HG03342 (cell line): ENCODE measurements around the gene PGAM1.
"Not testable (repeated sequence)": the region's sequence is repeated elsewhere in the genome, so short reads cannot be mapped to it uniquely, and the experiment has no call there.

Experiments used
- ATAC-seq: cut with Tn5 transposase; IDR thresholded peaks from one replicate; pipeline ENCODE4 v1.9.1; 2021; ENCODE audit warnings: mild to moderate bottlenecking, moderate library complexity; ENCODE audit not compliant: unreplicated experiment

Gene PGAM1

GRCh38 chr10:97454330-97455036 lies 28.5 kb downstream of the PGAM1 start:
- no peak for ATAC-seq

GRCh38 chr10:97456034-97456685 lies 30.2 kb downstream of the PGAM1 start:
- ATAC-seq = no peak

- ATAC-seq = no peak
Observed at GRCh38 chr10:97456686-97457065, 30.7 kb downstream of the PGAM1 start.

- no peak for ATAC-seq
Observed at GRCh38 chr10:97459111-97459510, 33.1 kb downstream of the PGAM1 start.

DNA sequence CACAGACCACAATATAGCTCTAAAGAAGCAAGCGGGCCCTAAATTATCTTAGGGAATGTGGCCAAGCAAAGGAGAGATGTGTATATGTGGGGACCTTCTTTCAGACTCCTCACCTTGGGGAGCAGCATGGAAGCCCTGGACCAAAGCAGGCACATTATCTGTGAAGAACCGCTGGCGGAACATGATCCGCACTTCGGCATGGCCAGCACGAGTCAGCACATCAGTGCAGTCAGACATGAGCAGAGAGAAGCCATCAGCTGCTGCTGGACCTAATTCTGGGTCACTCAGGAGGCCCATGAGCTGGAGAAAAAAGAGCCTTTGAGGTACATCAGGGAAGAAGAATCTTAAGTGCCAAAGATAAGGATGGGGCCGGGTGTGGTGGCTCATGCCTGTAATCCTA lies 33.9 kb downstream of the PGAM1 start:
- ATAC-seq = no peak

GRCh38 chr10:97462309-97462708 lies 36.3 kb downstream of the PGAM1 start:
- no peak for ATAC-seq

DNA sequence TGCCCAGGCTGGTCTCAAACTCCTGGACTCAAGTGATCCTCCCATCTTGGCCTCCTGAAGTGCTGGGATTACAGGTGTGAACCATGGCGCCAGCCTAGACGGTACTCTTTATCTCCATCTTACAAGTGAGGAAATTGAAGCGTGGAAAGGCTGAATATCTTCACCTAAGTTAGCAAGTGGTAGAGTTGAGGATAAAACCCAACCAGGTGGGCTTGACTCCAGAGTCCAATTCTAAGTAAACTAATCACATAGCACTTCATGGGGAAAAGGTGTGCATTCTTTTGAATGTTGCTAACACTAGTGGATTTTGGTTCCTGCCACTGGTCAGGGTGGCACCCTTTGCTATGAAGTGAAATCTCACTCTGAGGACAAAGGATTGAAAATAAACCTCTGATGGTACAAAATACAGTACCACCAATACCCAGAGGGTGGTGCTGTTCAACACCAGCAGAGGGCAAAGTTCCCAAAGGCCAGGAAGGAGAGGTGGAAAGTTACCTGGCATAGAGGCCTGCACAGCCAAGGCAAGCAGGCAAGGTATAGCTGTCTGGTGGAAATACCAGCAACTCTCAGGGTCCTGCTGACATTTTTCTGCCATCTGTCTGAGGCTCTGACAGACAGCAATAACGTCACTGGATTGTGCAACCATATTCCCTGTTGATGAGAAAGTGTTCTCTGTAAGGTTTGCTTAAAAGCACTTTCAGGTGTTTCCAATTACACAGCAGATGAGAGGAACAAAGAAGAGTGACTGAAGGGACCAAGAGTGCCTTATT lies 37.6 kb downstream of the PGAM1 start:
- no peak for ATAC-seq

DNA sequence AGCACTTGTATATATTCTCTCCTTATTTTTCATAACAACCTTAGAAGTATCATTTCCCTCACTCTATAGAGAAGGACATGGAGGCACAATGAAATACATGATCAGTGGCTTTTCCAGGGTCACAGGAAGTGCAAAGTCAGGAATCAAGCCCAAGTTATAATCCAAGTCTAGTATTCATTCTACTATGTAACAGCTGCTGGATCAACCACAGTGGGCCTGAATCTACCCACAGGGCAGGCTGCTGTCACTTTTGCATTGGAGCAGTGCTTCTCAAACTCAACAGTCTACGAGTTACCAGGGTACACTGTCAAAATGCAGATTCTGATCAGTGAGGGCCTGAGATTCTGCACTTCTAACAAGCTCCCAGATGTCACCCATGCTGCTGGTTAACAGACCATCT lies 38.2 kb downstream of the PGAM1 start:
- ATAC-seq = no peak

GRCh38 chr10:97465982-97466381 lies 40.0 kb downstream of the PGAM1 start:
- ATAC-seq = no peak

GRCh38 chr10:97466755-97467154 lies 40.8 kb downstream of the PGAM1 start:
- no peak for ATAC-seq

- no peak for ATAC-seq
Observed at GRCh38 chr10:97468162-97468561, 42.2 kb downstream of the PGAM1 start.

DNA sequence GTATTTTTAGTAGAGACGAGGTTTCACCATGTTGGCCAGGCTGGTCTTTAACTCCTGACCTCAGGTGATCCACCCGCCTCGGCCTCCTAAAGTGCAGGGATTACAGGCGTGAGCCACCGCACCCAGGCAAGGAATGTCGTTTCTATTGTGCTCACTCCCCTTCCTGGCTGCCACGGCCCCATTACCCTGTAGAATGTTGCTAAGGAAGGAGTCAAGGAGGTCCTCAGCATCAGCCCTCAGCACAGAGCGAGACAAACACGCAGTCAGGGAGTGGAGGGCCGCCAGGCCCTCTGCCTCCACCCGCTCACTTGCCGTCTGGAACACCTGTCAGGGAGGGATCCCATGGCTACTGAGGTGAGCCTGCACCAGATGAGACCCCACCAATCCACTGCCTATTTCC lies 42.8 kb downstream of the PGAM1 start:
- ATAC-seq = not testable (repeated sequence)

- no peak for ATAC-seq
Observed at GRCh38 chr10:97474918-97475317, 48.9 kb downstream of the PGAM1 start.

GRCh38 chr10:97475936-97476594 lies 50.1 kb downstream of the PGAM1 start:
- no peak for ATAC-seq

- not testable (repeated sequence) for ATAC-seq
Observed at GRCh38 chr10:97479410-97479809, 53.4 kb downstream of the PGAM1 start.

- ATAC-seq = no peak
Observed at GRCh38 chr10:97479939-97480338, 53.9 kb downstream of the PGAM1 start.

GRCh38 chr10:97481071-97481470 lies 55.1 kb downstream of the PGAM1 start:
- no peak for ATAC-seq

DNA sequence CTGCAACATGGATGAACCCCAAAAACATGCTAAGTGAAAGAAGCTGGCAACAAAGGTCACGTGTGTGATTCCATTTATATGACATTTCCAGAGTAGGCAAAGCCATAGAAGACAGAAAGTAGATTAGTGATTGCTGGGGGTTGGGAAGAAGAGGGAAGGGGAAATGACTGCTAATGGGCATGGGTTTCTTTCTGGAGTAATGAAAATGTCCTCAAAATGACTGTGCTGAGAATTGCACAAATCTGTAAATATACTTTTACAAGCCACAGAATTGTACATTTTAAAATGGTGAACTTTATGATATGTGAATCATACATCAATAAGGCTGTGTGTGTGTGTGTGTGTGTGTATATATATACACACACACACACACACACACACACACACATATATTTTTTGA lies 56.4 kb downstream of the PGAM1 start:
- no peak for ATAC-seq
